Sigmoid colon (tissue), 7 donors: ENCODE results near the gene SPEM2. TPM values are rescaled to one million over a fixed set of nuclear protein-coding genes. Genes with fewer than 3 reads are reported as not detected.

Experiments used
- DNase-seq: peaks from one replicate; pipeline ENCODE4 v3.0.0-alpha.2; 2019
- H3K27ac ChIP-seq, 4 donors: fragments of 200-600 bp; sonication (generic); one replicate each; pipeline ENCODE4 v1.5.1; 2016 to 2019; ENCODE audit warnings: mild to moderate bottlenecking in 1 of 4
- H3K27me3 ChIP-seq, 3 donors: fragments of 200-600 bp; sonication (generic); one replicate each; pipeline ENCODE4 v1.5.1; 2019; ENCODE audit warnings: mild to moderate bottlenecking in 1 of 3
- H3K36me3 ChIP-seq, 4 donors: fragments of 200-600 bp; sonication (generic); one replicate each; pipeline ENCODE4 v1.5.1; 2016 to 2019
- H3K4me1 ChIP-seq, 4 donors: fragments of 200-600 bp; sonication (generic); one replicate each; pipeline ENCODE4 v1.5.1; 2017 to 2019
- H3K4me3 ChIP-seq, 4 donors: fragments of 200-600 bp; sonication (generic); one replicate each; pipeline ENCODE4 v1.5.1; 2017 to 2019; ENCODE audit warnings: mild to moderate bottlenecking in 2 of 4, moderate library complexity in 1 of 4
- H3K9me3 ChIP-seq, 4 donors: fragments of 200-600 bp in 3 of 4; sonication (generic) in 3 of 4; one replicate each; pipeline versions ENCODE4 v1.5.1 to v1.6.1; 2013 to 2019
- CTCF ChIP-seq, 4 experiments: fragments of 450-650 bp in 3 of 4; fragments of 200-600 bp in 1 of 4; IDR thresholded peaks; one replicate each; pipeline ENCODE4 v1.5.1; 2016 to 2019; ENCODE audit warnings: antibody characterized with exemption in 4 of 4, mild to moderate bottlenecking in 3 of 4, moderate library complexity in 2 of 4
- EP300 ChIP-seq, 4 donors: sonication (generic); formaldehyde crosslinking; IDR thresholded peaks; one replicate each; pipeline ENCODE4 v1.6.1; 2017; ENCODE audit warnings: antibody characterized with exemption in 4 of 4
- POLR2A ChIP-seq, 2 donors: fragments of 450-650 bp; IDR thresholded peaks; one replicate each; pipeline ENCODE4 v1.6.1; 2016; ENCODE audit warnings: antibody characterized with exemption in 2 of 2, mild to moderate bottlenecking in 2 of 2, moderate library complexity in 2 of 2
- POLR2AphosphoS5 ChIP-seq, 4 donors: sonication (generic); formaldehyde crosslinking; IDR thresholded peaks; one replicate each; pipeline ENCODE4 v1.6.1; 2017; ENCODE audit warnings: antibody characterized with exemption in 4 of 4
- WGBS, 2 donors: extraction: QIAGEN DNeasy Blood & Tissue Kit; methylation state at CpG; one replicate each; pipeline ENCODE4 v1.1.7; 2013; 5-methylcytosine and 5-hydroxymethylcytosine counted together
- intact Hi-C: fragments of 100-400 bp; cut with DNase I; formaldehyde crosslinking; loops from one replicate; pipeline ENCODE4 v1.15.1; 2023
- polyA plus RNA-seq, 3 donors: library from polyadenylated mRNA; stranded (reverse); fragments of 200-250 nt; gene quantifications; one replicate each; pipeline ENCODE4 v1.2.3, GENCODE V29; 2013
- total RNA-seq, 4 donors: library from RNA; depleted of rRNA; stranded (reverse); fragments of >200 nt; gene quantifications; one replicate each; pipeline ENCODE4 v1.1.0, GENCODE V29; 2016
- donor health status: healthy with polysubstance abuse.
- donor health status: Bipolar disorder and iron deficiency.
- donor health status: healthy.

The SPEM2 gene
- total and polyA plus RNA-seq, 7 donors: not detected

GRCh38 chr17:7388856-7389255, 36.6 kb upstream of the SPEM2 start:
- peaks cover 0 to 41% (median 12%) of the 10 kb centered on the region in 4 donors for H3K36me3 ChIP-seq
- 96 to 97% methylated on average over 10 of the region's 10 CpGs for WGBS, 2 donors
- H3K27me3 ChIP-seq: no peaks in the 10 kb centered on the region
- TF ChIP-seq POLR2AphosphoS5 (IDR thresholded peaks at IDR 0.05): no peak
- no peak for TF ChIP-seq EP300 (IDR thresholded peaks at IDR 0.05)
- no peak for TF ChIP-seq POLR2A (IDR thresholded peaks at IDR 0.05)
- TF ChIP-seq CTCF (IDR thresholded peaks at IDR 0.05): no peak
- no peak for DNase-seq
- intact Hi-C loops: no loop called here
- H3K4me3 ChIP-seq: no peak overlapping the region
- H3K4me1 ChIP-seq: peaks cover 2 to 19% (median 16%) of the 10 kb centered on the region in 4 donors
- H3K27ac ChIP-seq: no peak overlapping the region
- H3K9me3 ChIP-seq: no peaks in the 10 kb centered on the region

- Histone ChIP-seq H3K9me3 (no peaks in the 10 kb centered on the region), H3K27me3 (no peaks in the 10 kb centered on the region), H3K4me3 (no peak overlapping the region), H3K36me3 (peaks cover 0 to 41% (median 12%) of the 10 kb centered on the region in 4 donors), H3K27ac (no peak overlapping the region), H3K4me1 (peaks cover 0 to 21% (median 16%) of the 10 kb centered on the region in 4 donors)
- intact Hi-C loops: no loop called here
- WGBS, 2 donors: 88% methylated on average over 19 of the region's 19 CpGs
- TF ChIP-seq POLR2AphosphoS5 (IDR thresholded peaks at IDR 0.05): no peak
- TF ChIP-seq EP300 (IDR thresholded peaks at IDR 0.05): no peak
- no peak for TF ChIP-seq CTCF (IDR thresholded peaks at IDR 0.05)
- no peak for TF ChIP-seq POLR2A (IDR thresholded peaks at IDR 0.05)
- DNase-seq: no peak
These were observed 35.2 kb upstream of the SPEM2 start for GRCh38 chr17:7389924-7390910.

GRCh38 chr17:7391307-7391706, 34.1 kb upstream of the SPEM2 start:
- H3K9me3 ChIP-seq: no peaks in the 10 kb centered on the region
- TF ChIP-seq POLR2AphosphoS5 (IDR thresholded peaks at IDR 0.05) (no peak), EP300 (IDR thresholded peaks at IDR 0.05) (no peak), POLR2A (IDR thresholded peaks at IDR 0.05) (no peak), CTCF (IDR thresholded peaks at IDR 0.05) (no peak)
- no peak overlapping the region for H3K4me3 ChIP-seq
- H3K27ac ChIP-seq: no peak overlapping the region
- intact Hi-C loops: no loop called here
- no peaks in the 10 kb centered on the region for H3K27me3 ChIP-seq
- peaks cover 0 to 41% (median 12%) of the 10 kb centered on the region in 4 donors for H3K36me3 ChIP-seq
- H3K4me1 ChIP-seq: peaks cover 0 to 25% (median 19%) of the 10 kb centered on the region in 4 donors
- DNase-seq: no peak
- 58 to 60% methylated on average over 2 of the region's 2 CpGs for WGBS, 2 donors

- Histone ChIP-seq H3K9me3 (no peaks in the 10 kb centered on the region), H3K4me3 (peak overlapping the region; percentile 68 to 79 (median 70)), H3K4me1 (peaks cover 0 to 25% (median 19%) of the 10 kb centered on the region in 4 donors), H3K36me3 (peaks cover 0 to 36% (median 12%) of the 10 kb centered on the region in 4 donors), H3K27me3 (no peaks in the 10 kb centered on the region), H3K27ac (peak overlapping the region in 3 of 4 donors; percentile 90 to 93 (median 91))
- intact Hi-C loops: no loop called here
- no peak for DNase-seq
- WGBS, 2 donors: 75 to 81% methylated on average over 42 of the region's 42 CpGs
- no peak for TF ChIP-seq POLR2AphosphoS5 (IDR thresholded peaks at IDR 0.05)
- TF ChIP-seq EP300 (IDR thresholded peaks at IDR 0.05): no peak
- TF ChIP-seq POLR2A (IDR thresholded peaks at IDR 0.05): no peak
These were observed 32.5 kb upstream of the SPEM2 start for GRCh38 chr17:7392696-7393612.
